GM19463 (cell line): ENCODE measurements around the gene CPLX1.
"Not testable (repeated sequence)": the region's sequence is repeated elsewhere in the genome, so short reads cannot be mapped to it uniquely, and the experiment has no call there.

ENCODE experiments used
- ATAC-seq: cut with Tn5 transposase; IDR thresholded peaks from one replicate; pipeline ENCODE4 v1.9.1; 2021; ENCODE audit warnings: mild to moderate bottlenecking, moderate library complexity; ENCODE audit not compliant: unreplicated experiment

The CPLX1 gene

GRCh38 chr4:780255-780654 lies 45.7 kb downstream of the CPLX1 start:
- ATAC-seq: not testable (repeated sequence)

GRCh38 chr4:779555-779954 lies 46.4 kb downstream of the CPLX1 start:
- ATAC-seq: no peak

- no peak for ATAC-seq
Observed at GRCh38 chr4:777520-778262, 48.2 kb downstream of the CPLX1 start.

- ATAC-seq: no peak
Observed at GRCh38 chr4:776743-777441, 49.0 kb downstream of the CPLX1 start.

- ATAC-seq: not testable (repeated sequence)
Observed at GRCh38 chr4:775485-775884, 50.4 kb downstream of the CPLX1 start.

- not testable (repeated sequence) for ATAC-seq
Observed at GRCh38 chr4:774419-775092, 51.4 kb downstream of the CPLX1 start.

GRCh38 chr4:773214-773613 lies 52.7 kb downstream of the CPLX1 start:
- no peak for ATAC-seq

GRCh38 chr4:772776-773175 lies 53.2 kb downstream of the CPLX1 start:
- ATAC-seq: no peak

- ATAC-seq: no peak
Observed at GRCh38 chr4:772118-772517, 53.8 kb downstream of the CPLX1 start.

- no peak for ATAC-seq
Observed at GRCh38 chr4:771464-771863, 54.5 kb downstream of the CPLX1 start.

- ATAC-seq: no peak
Observed at GRCh38 chr4:770022-770421, 55.9 kb downstream of the CPLX1 start.

GRCh38 chr4:769511-769910 lies 56.4 kb downstream of the CPLX1 start:
- no peak for ATAC-seq

- ATAC-seq: no peak
Observed at GRCh38 chr4:768995-769394, 56.9 kb downstream of the CPLX1 start.

GRCh38 chr4:768076-768475 lies 57.9 kb downstream of the CPLX1 start:
- no peak for ATAC-seq

GRCh38 chr4:766559-767283 lies 59.2 kb downstream of the CPLX1 start:
- no peak for ATAC-seq

GRCh38 chr4:766152-766515 lies 59.8 kb downstream of the CPLX1 start:
- no peak for ATAC-seq

GRCh38 chr4:764405-765169 lies 61.3 kb downstream of the CPLX1 start:
- no peak for ATAC-seq

- no peak for ATAC-seq
Observed at GRCh38 chr4:763922-764321, 62.0 kb downstream of the CPLX1 start.

- ATAC-seq: no peak
Observed at GRCh38 chr4:763191-763810, 62.6 kb downstream of the CPLX1 start.
